ENCODE data around the gene FBP2. TPM values are rescaled to one million over a fixed set of nuclear protein-coding genes. Genes with fewer than 3 reads are reported as not detected.
A peak's percentile ranks its signal among the peaks of the same experiment; 100 is the strongest.

The FBP2 gene
- total RNA-seq, 2 experiments from 2014 or later = not detected

- H3K4me3 ChIP-seq (ENCODE audit: low read depth, low read length, poor library complexity, severe bottlenecking) = no peak overlapping the region
- DNase-seq (ENCODE audit: low spot score) = no peak
- no peaks in the 10 kb centered on the region for H3K9me2 ChIP-seq (ENCODE audit: insufficient read depth, low read length)
- no peaks in the 10 kb centered on the region for H3K79me2 ChIP-seq (ENCODE audit: insufficient read depth, low read depth, low read length)
- H4K20me1 ChIP-seq (ENCODE audit: insufficient read depth, low read length) = no peaks in the 10 kb centered on the region
- ChIA-PET CTCF (ENCODE audit: unreplicated experiment) (no interaction called here), POLR2A (no interaction called here)
- H3K27ac ChIP-seq (ENCODE audit: low read depth, low read length, poor library complexity, severe bottlenecking) = no peak overlapping the region
- BruUV-seq (replicated peaks) = no TSS peak
- intact Hi-C loops (cut with micrococcal nuclease; ENCODE audit: unreplicated experiment) = no loop called here
- no peak overlapping the region for H2AFZ ChIP-seq (ENCODE audit: low read length)
- no peaks in the 10 kb centered on the region for H3K9me3 ChIP-seq (ENCODE audit: low read length)
- TF ChIP-seq EZH2phosphoT487 (IDR thresholded peaks at IDR 0.05; ENCODE audit: borderline replicate concordance, low read depth, low read length) (no peak), CTCF (conservative IDR thresholded peaks at IDR 0.05; ENCODE audit: low read length) (no peak)
- H3K36me3 ChIP-seq (ENCODE audit: insufficient read depth, low read length) = no peaks in the 10 kb centered on the region
- H3K4me1 ChIP-seq (ENCODE audit: insufficient read depth, low read length, poor library complexity, severe bottlenecking) = no peaks in the 10 kb centered on the region
- H3K4me2 ChIP-seq (ENCODE audit: low read length) = no peak overlapping the region
Measured at GRCh38 chr9:94630281-94630680, 36.7 kb upstream of the FBP2 start.

- intact Hi-C loops (cut with micrococcal nuclease; ENCODE audit: unreplicated experiment) = no loop called here
- Histone ChIP-seq H3K27ac (ENCODE audit: low read depth, low read length, poor library complexity, severe bottlenecking) (no peak overlapping the region), H3K4me2 (ENCODE audit: low read length) (no peak overlapping the region), H3K4me3 (ENCODE audit: low read depth, low read length, poor library complexity, severe bottlenecking) (no peak overlapping the region), H3K9me3 (ENCODE audit: low read length) (no peaks in the 10 kb centered on the region), H3K4me1 (ENCODE audit: insufficient read depth, low read length, poor library complexity, severe bottlenecking) (no peaks in the 10 kb centered on the region), H4K20me1 (ENCODE audit: insufficient read depth, low read length) (no peaks in the 10 kb centered on the region), H2AFZ (ENCODE audit: low read length) (no peak overlapping the region), H3K36me3 (ENCODE audit: insufficient read depth, low read length) (no peaks in the 10 kb centered on the region), H3K79me2 (ENCODE audit: insufficient read depth, low read depth, low read length) (no peaks in the 10 kb centered on the region), H3K9me2 (ENCODE audit: insufficient read depth, low read length) (no peaks in the 10 kb centered on the region)
- POLR2A ChIA-PET = interaction anchor here (0.6 kb wide), 1 partner anchor 1758 kb away, joined by 3 read pairs; no protein-coding TSS in a partner anchor
- TF ChIP-seq CTCF (conservative IDR thresholded peaks at IDR 0.05; ENCODE audit: low read length) = no peak
- no peak for TF ChIP-seq EZH2phosphoT487 (IDR thresholded peaks at IDR 0.05; ENCODE audit: borderline replicate concordance, low read depth, low read length)
- no peak for DNase-seq (ENCODE audit: low spot score)
- BruUV-seq (replicated peaks) = no TSS peak
- CTCF ChIA-PET (ENCODE audit: unreplicated experiment) = no interaction called here
Measured at GRCh38 chr9:94627287-94627686, 33.7 kb upstream of the FBP2 start.

- Histone ChIP-seq H3K9me3 (ENCODE audit: low read length) (no peaks in the 10 kb centered on the region), H3K4me2 (ENCODE audit: low read length) (no peak overlapping the region), H3K27ac (ENCODE audit: low read depth, low read length, poor library complexity, severe bottlenecking) (no peak overlapping the region), H3K36me3 (ENCODE audit: insufficient read depth, low read length) (no peaks in the 10 kb centered on the region), H4K20me1 (ENCODE audit: insufficient read depth, low read length) (no peaks in the 10 kb centered on the region), H2AFZ (ENCODE audit: low read length) (no peak overlapping the region), H3K4me3 (ENCODE audit: low read depth, low read length, poor library complexity, severe bottlenecking) (no peak overlapping the region), H3K9me2 (ENCODE audit: insufficient read depth, low read length) (no peaks in the 10 kb centered on the region), H3K79me2 (ENCODE audit: insufficient read depth, low read depth, low read length) (no peaks in the 10 kb centered on the region), H3K4me1 (ENCODE audit: insufficient read depth, low read length, poor library complexity, severe bottlenecking) (no peaks in the 10 kb centered on the region)
- peak; percentile 35 for DNase-seq (ENCODE audit: low spot score)
- TF ChIP-seq CTCF (conservative IDR thresholded peaks at IDR 0.05; ENCODE audit: low read length) = no peak
- TF ChIP-seq EZH2phosphoT487 (IDR thresholded peaks at IDR 0.05; ENCODE audit: borderline replicate concordance, low read depth, low read length) = no peak
- POLR2A ChIA-PET = interaction anchor here (0.9 kb wide), 1 partner anchor 30 kb away, joined by 3 read pairs; no protein-coding TSS in a partner anchor
- intact Hi-C loops (cut with micrococcal nuclease; ENCODE audit: unreplicated experiment) = no loop called here
- BruUV-seq (replicated peaks) = no TSS peak
- CTCF ChIA-PET (ENCODE audit: unreplicated experiment) = no interaction called here
Measured at GRCh38 chr9:94625835-94626234, 32.2 kb upstream of the FBP2 start.
